Heart right ventricle (tissue), 16 donors: ENCODE results near the gene OLFM1. TPM values are rescaled to one million over a fixed set of nuclear protein-coding genes. Genes with fewer than 3 reads are reported as not detected.

ENCODE experiments used
- ATAC-seq, 8 donors: fragments of 200-7000 bp; cut with Tn5 transposase; one replicate each; pipeline ENCODE4 v1.9.1; 2020; ENCODE audit warnings: mild to moderate bottlenecking in 8 of 8, moderate library complexity in 8 of 8, moderate number of reproducible peaks in 1 of 8
- DNase-seq, 2 donors: peaks; one replicate each; pipeline ENCODE4 v3.0.0-alpha.2; 2020
- H3K27ac ChIP-seq, 10 donors: fragments of 200-600 bp; sonication (generic) in 2 of 10; one replicate each; pipeline versions ENCODE4 v1.5.0 to v1.8.0; 2020 to 2022; ENCODE audit warnings: mild to moderate bottlenecking in 3 of 10
- H3K27me3 ChIP-seq, 7 donors: fragments of 200-600 bp; one replicate each; pipeline ENCODE4 v1.8.0; 2021 to 2022; ENCODE audit warnings: mild to moderate bottlenecking in 2 of 7
- H3K36me3 ChIP-seq, 9 donors: fragments of 200-600 bp; sonication (generic) in 1 of 9; one replicate each; pipeline versions ENCODE4 v1.5.0 to v1.8.0; 2020 to 2022; ENCODE audit warnings: mild to moderate bottlenecking in 2 of 9
- H3K4me1 ChIP-seq, 9 donors: fragments of 200-600 bp; sonication (generic) in 1 of 9; one replicate each; pipeline versions ENCODE4 v1.5.0 to v1.8.0; 2020 to 2022; ENCODE audit warnings: mild to moderate bottlenecking in 4 of 9
- H3K4me3 ChIP-seq, 10 donors: fragments of 200-600 bp; sonication (generic) in 2 of 10; one replicate each; pipeline versions ENCODE4 v1.5.0 to v1.8.0; 2020 to 2022; ENCODE audit warnings: mild to moderate bottlenecking in 7 of 10, moderate library complexity in 2 of 10
- H3K9me3 ChIP-seq, 11 donors: fragments of 200-600 bp in 10 of 11; sonication (generic) in 2 of 11; one replicate each; pipeline versions ENCODE4 v1.5.0 to v1.8.0; 2013 to 2022; ENCODE audit warnings: mild to moderate bottlenecking in 2 of 11, control low read depth in 1 of 11, moderate library complexity in 1 of 11
- WGBS, 2 donors: extraction: QIAGEN DNeasy Blood & Tissue Kit; methylation state at CpG; one replicate each; pipeline ENCODE4 v1.1.7; 2013; ENCODE audit warnings: inconsistent platforms in 1 of 2; 5-methylcytosine and 5-hydroxymethylcytosine counted together
- intact Hi-C, 10 donors: fragments of 100-400 bp; cut with DNase I; formaldehyde crosslinking; loops; one replicate each; pipeline versions ENCODE4 v1.11.1 to v1.14.2; 2022
- polyA plus RNA-seq, 2 donors: library from polyadenylated mRNA; stranded (reverse); fragments of 200-250 nt; gene quantifications; one replicate each; pipeline ENCODE4 v1.2.3, GENCODE V29; 2013
- total RNA-seq, 10 donors: library from RNA; stranded (reverse); fragmentation: NEBNext Ultra II Directional in 3 of 10; extraction: Animal tissue kit (Norgen Biotek cat#: 25700) in 3 of 10; gene quantifications; one replicate each; pipeline versions ENCODE4 v1.2.1 to v1.2.4, GENCODE V29; 2021 to 2023
- TF ChIP-seq, protein P1 (sequence below), 9 donors: fragments of 200-600 bp; sonication (generic) in 2 of 9; IDR thresholded peaks; one replicate each; pipeline versions ENCODE4 v1.5.0 to v1.8.0; 2021 to 2022; ENCODE audit warnings: antibody characterized with exemption in 9 of 9, mild to moderate bottlenecking in 5 of 9, moderate library complexity in 1 of 9
- donor health status: Arrhythmogenic right ventricular cardiomyopathy.
- donor health status: ischemic (EF 13 %, LVEDD 7.1; RV severe dilation, severe dysfunction).
- donor health status: healthy with polysubstance abuse.
- donor health status: DM: no; HTN: yes; CAD: no.
- donor health status: DM: no; HTN: no; CAD: no.
- donor health status: ischemic (EF 25% LVEDD 6.9; RV normal size, moderate dysfunction).
- donor health status: ischemic (EF 25% LVEDD 5.7; RV mildly dilated, moderate dysfunction).
- donor health status: healthy.
- donor health status: DM: yes; HTN: yes; CAD: no.
- donor health status: Ischemic cardiomyopathy.
- donor health status: ischemic (EF 35%, LVEDD 5.7; RV mildly dilated, moderate dysfunction).
- donor health status: nonischemic (EF 11% LVEDD 7.7; RV severe dilation, severe dysfunction).
- donor health status: DM: yes; HTN: yes; CAD: no.
- donor health status: PGD.
- donor health status: ischemic (EF 29% LVEDD 5.4; RV normal size, mild dysfunction).
- donor health status: nonischemic (EF 23%, LVEDD 6.1; RV moderate dilation, normal function).

The OLFM1 gene
- total and polyA plus RNA-seq, 12 donors: 3.3 to 14.9 (median 6.5) TPM

DNA sequence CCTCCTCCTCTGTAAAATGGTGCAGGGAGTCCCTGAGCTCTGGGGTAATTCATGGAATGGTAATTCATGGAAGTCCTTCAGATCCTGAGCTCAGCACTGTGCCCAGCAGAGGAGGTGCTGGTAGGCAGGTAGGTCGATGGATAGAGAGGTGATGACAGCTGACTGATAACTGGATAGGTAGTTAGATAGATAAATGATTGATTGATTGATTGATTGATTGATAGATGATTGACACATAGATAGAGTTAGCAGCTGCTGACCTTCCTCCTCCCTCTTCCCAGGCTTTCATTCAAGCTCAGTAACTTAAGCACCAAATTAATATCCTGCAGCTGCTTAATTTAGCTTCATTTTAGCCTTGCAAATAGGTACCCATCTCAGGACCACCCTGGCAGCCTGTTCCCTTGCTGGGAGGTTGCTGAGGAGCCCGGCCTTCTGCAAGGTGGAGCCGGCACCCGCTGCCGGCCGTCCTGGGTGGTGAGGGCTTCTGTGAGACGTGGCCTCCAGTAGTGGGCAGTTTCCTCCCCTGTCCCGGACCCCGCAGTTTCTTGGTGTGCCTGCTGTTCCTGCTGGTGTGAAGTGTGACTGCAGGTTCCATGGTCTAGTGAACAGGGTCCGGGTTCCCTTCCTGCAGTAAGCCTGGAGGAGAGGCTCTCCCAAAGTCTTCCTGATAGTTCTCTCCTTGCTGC, 13.4 kb downstream of the OLFM1 start:
- intact Hi-C loops: no loop called here
- TF ChIP-seq, protein P1, sequence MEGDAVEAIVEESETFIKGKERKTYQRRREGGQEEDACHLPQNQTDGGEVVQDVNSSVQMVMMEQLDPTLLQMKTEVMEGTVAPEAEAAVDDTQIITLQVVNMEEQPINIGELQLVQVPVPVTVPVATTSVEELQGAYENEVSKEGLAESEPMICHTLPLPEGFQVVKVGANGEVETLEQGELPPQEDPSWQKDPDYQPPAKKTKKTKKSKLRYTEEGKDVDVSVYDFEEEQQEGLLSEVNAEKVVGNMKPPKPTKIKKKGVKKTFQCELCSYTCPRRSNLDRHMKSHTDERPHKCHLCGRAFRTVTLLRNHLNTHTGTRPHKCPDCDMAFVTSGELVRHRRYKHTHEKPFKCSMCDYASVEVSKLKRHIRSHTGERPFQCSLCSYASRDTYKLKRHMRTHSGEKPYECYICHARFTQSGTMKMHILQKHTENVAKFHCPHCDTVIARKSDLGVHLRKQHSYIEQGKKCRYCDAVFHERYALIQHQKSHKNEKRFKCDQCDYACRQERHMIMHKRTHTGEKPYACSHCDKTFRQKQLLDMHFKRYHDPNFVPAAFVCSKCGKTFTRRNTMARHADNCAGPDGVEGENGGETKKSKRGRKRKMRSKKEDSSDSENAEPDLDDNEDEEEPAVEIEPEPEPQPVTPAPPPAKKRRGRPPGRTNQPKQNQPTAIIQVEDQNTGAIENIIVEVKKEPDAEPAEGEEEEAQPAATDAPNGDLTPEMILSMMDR (IDR thresholded peaks at IDR 0.05): no peak
- H3K9me3 ChIP-seq: no peaks in the 10 kb centered on the region
- 82 to 87% methylated on average over 10 of the region's 10 CpGs for WGBS, 2 donors
- H3K36me3 ChIP-seq: peaks cover 0 to 19% (median 0%) of the 10 kb centered on the region in 9 donors
- ATAC-seq: no peak
- peaks cover 0 to 24% (median 14%) of the 10 kb centered on the region in 9 donors for H3K4me1 ChIP-seq
- H3K4me3 ChIP-seq: no peak overlapping the region
- no peak for DNase-seq
- H3K27ac ChIP-seq: no peak overlapping the region
- H3K27me3 ChIP-seq: peaks cover 0 to 9% (median 4%) of the 10 kb centered on the region in 7 donors

DNA sequence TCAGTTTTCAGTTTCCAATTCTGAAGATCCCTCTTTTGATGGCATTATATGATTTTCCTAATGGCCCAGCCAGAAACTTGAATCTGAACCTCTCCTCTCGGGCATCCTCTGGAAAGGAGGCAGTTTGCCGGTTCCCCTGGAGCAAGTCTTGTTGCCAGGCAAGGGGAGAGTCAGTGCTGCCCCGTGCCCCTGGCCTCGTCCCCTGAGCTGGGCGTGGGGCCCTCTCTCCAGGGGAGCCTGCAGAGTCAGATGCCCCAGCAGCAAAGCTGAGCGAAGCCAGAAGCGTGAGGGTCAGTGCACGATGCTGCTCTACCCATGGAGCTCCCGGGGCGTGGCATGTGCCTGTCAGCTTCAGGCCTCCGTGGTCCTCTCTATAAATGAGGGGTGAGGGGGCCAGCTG, 14.0 kb downstream of the OLFM1 start:
- TF ChIP-seq, protein P1 (IDR thresholded peaks at IDR 0.05): no peak
- Histone ChIP-seq H3K9me3 (no peaks in the 10 kb centered on the region), H3K27ac (no peak overlapping the region), H3K4me1 (peaks cover 0 to 28% (median 14%) of the 10 kb centered on the region in 9 donors), H3K36me3 (peaks cover 0 to 16% (median 0%) of the 10 kb centered on the region in 9 donors), H3K27me3 (peaks cover 0 to 15% (median 7%) of the 10 kb centered on the region in 7 donors), H3K4me3 (no peak overlapping the region)
- ATAC-seq (no peak), DNase-seq (no peak)
- WGBS, 2 donors: 85 to 92% methylated on average over 11 of the region's 11 CpGs
- intact Hi-C loops: no loop called here

DNA sequence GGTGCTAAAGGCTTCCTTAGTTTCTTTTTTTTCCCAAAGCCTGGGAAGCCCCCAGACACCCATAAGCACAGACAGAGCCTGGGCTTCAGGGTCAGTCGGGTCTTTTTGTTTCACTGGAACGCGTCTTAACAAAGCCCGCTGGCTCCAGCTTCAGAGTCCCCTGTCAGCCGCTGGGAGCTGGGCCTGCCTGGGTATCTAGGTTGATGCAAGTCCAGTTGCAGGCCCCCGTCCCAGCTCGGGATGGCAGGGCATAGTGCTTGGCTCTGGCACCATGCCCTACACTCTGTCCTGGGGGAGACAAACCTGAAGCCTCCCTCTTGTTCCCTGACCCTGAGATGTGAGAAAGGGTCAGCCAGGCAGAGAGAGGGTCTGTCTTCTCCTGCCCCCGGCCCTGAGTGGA, 14.5 kb downstream of the OLFM1 start:
- 91 to 92% methylated on average over 8 of the region's 8 CpGs for WGBS, 2 donors
- Histone ChIP-seq H3K4me1 (peaks cover 0 to 28% (median 14%) of the 10 kb centered on the region in 9 donors), H3K27me3 (peaks cover 0 to 20% (median 7%) of the 10 kb centered on the region in 7 donors), H3K36me3 (peaks cover 0 to 12% (median 0%) of the 10 kb centered on the region in 9 donors), H3K27ac (no peak overlapping the region), H3K4me3 (no peak overlapping the region), H3K9me3 (no peaks in the 10 kb centered on the region)
- DNase-seq (no peak), ATAC-seq (no peak)
- TF ChIP-seq, protein P1 (IDR thresholded peaks at IDR 0.05): no peak
- intact Hi-C loops: no loop called here

- ATAC-seq (no peak), DNase-seq (no peak)
- Histone ChIP-seq H3K27ac (no peak overlapping the region), H3K27me3 (peaks cover 0 to 24% (median 7%) of the 10 kb centered on the region in 7 donors), H3K36me3 (peaks cover 0 to 8% (median 0%) of the 10 kb centered on the region in 9 donors), H3K9me3 (no peaks in the 10 kb centered on the region), H3K4me1 (peaks cover 0 to 28% (median 14%) of the 10 kb centered on the region in 9 donors), H3K4me3 (no peak overlapping the region)
- intact Hi-C loops: no loop called here
- TF ChIP-seq, protein P1 (IDR thresholded peaks at IDR 0.05): no peak
- 86 to 89% methylated on average over 12 of the region's 12 CpGs for WGBS, 2 donors
Measured at GRCh38 chr9:135102331-135102730, 14.9 kb downstream of the OLFM1 start.
